Measurements from ENCODE around the gene IQGAP2. TPM values are rescaled to one million over a fixed set of nuclear protein-coding genes. Genes with fewer than 3 reads are reported as not detected.
"Not testable (repeated sequence)": the region's sequence is repeated elsewhere in the genome, so short reads cannot be mapped to it uniquely, and the experiment has no call there.

Gene IQGAP2
- total RNA-seq, 1 donor from 2014 or later, result 1.4 TPM

GRCh38 chr5:76422742-76423141, 19.7 kb downstream of the IQGAP2 start:
- DNase-seq, result no peak
- peaks cover 6% of the 10 kb centered on the region for H3K4me1 Mint-ChIP-seq (ENCODE audit: low read depth, unreplicated experiment)
- H3K4me3 Mint-ChIP-seq (ENCODE audit: unreplicated experiment), result no peak overlapping the region
- H3K27me3 Mint-ChIP-seq (ENCODE audit: unreplicated experiment), result peaks cover 2% of the 10 kb centered on the region
- no peaks in the 10 kb centered on the region for H3K36me3 Mint-ChIP-seq (ENCODE audit: unreplicated experiment)
- no peaks in the 10 kb centered on the region for H3K9me3 Mint-ChIP-seq (ENCODE audit: unreplicated experiment)
- H3K27ac Mint-ChIP-seq (ENCODE audit: unreplicated experiment), result no peak overlapping the region
- TF ChIP-seq CTCF (IDR thresholded peaks at IDR 0.05; ENCODE audit: partially characterized antibody, unreplicated experiment), result no peak

GRCh38 chr5:76425146-76425545, 22.1 kb downstream of the IQGAP2 start:
- no peaks in the 10 kb centered on the region for H3K36me3 Mint-ChIP-seq (ENCODE audit: unreplicated experiment)
- TF ChIP-seq CTCF (IDR thresholded peaks at IDR 0.05; ENCODE audit: partially characterized antibody, unreplicated experiment), result no peak
- H3K27ac Mint-ChIP-seq (ENCODE audit: unreplicated experiment), result no peak overlapping the region
- peaks cover 4% of the 10 kb centered on the region for H3K27me3 Mint-ChIP-seq (ENCODE audit: unreplicated experiment)
- no peak overlapping the region for H3K4me3 Mint-ChIP-seq (ENCODE audit: unreplicated experiment)
- H3K4me1 Mint-ChIP-seq (ENCODE audit: low read depth, unreplicated experiment), result peaks cover 7% of the 10 kb centered on the region
- H3K9me3 Mint-ChIP-seq (ENCODE audit: unreplicated experiment), result no peaks in the 10 kb centered on the region
- no peak for DNase-seq

- Mint-ChIP-seq H3K9me3 (ENCODE audit: unreplicated experiment) (no peaks in the 10 kb centered on the region), H3K36me3 (ENCODE audit: unreplicated experiment) (no peaks in the 10 kb centered on the region), H3K4me1 (ENCODE audit: low read depth, unreplicated experiment) (peaks cover 7% of the 10 kb centered on the region), H3K27ac (ENCODE audit: unreplicated experiment) (no peak overlapping the region), H3K4me3 (ENCODE audit: unreplicated experiment) (no peak overlapping the region), H3K27me3 (ENCODE audit: unreplicated experiment) (peaks cover 4% of the 10 kb centered on the region)
- DNase-seq, result no peak
- no peak for TF ChIP-seq CTCF (IDR thresholded peaks at IDR 0.05; ENCODE audit: partially characterized antibody, unreplicated experiment)
These were observed 23.1 kb downstream of the IQGAP2 start for GRCh38 chr5:76425928-76426804.

- DNase-seq, result peak; percentile 19
- Mint-ChIP-seq H3K4me1 (ENCODE audit: low read depth, unreplicated experiment) (peaks cover 7% of the 10 kb centered on the region), H3K4me3 (ENCODE audit: unreplicated experiment) (peak overlapping the region; percentile 61), H3K27ac (ENCODE audit: unreplicated experiment) (peak overlapping the region; percentile 62), H3K27me3 (ENCODE audit: unreplicated experiment) (peaks cover 4% of the 10 kb centered on the region), H3K9me3 (ENCODE audit: unreplicated experiment) (no peaks in the 10 kb centered on the region), H3K36me3 (ENCODE audit: unreplicated experiment) (no peaks in the 10 kb centered on the region)
- TF ChIP-seq CTCF (IDR thresholded peaks at IDR 0.05; ENCODE audit: partially characterized antibody, unreplicated experiment), result no peak
These were observed 24.4 kb downstream of the IQGAP2 start for GRCh38 chr5:76427206-76428140.

- H3K9me3 Mint-ChIP-seq (ENCODE audit: unreplicated experiment); H3K4me1 Mint-ChIP-seq (ENCODE audit: low read depth, unreplicated experiment); H3K27me3 Mint-ChIP-seq (ENCODE audit: unreplicated experiment); H3K4me3 Mint-ChIP-seq (ENCODE audit: unreplicated experiment); DNase-seq; H3K36me3 Mint-ChIP-seq (ENCODE audit: unreplicated experiment); H3K27ac Mint-ChIP-seq (ENCODE audit: unreplicated experiment): not testable (repeated sequence)
These were observed 25.5 kb downstream of the IQGAP2 start for GRCh38 chr5:76428550-76428949.
